COLO668 (cell line): ENCODE measurements around the gene GAGE12J.
"Not testable (repeated sequence)": the region's sequence is repeated elsewhere in the genome, so short reads cannot be mapped to it uniquely, and the experiment has no call there.

ENCODE experiments used
- DNase-seq: peaks from one replicate; lab custom pipeline; 2025; ENCODE audit not compliant: unreplicated experiment; lab: John Stamatoyannopoulos, UW

The GAGE12J gene

DNA sequence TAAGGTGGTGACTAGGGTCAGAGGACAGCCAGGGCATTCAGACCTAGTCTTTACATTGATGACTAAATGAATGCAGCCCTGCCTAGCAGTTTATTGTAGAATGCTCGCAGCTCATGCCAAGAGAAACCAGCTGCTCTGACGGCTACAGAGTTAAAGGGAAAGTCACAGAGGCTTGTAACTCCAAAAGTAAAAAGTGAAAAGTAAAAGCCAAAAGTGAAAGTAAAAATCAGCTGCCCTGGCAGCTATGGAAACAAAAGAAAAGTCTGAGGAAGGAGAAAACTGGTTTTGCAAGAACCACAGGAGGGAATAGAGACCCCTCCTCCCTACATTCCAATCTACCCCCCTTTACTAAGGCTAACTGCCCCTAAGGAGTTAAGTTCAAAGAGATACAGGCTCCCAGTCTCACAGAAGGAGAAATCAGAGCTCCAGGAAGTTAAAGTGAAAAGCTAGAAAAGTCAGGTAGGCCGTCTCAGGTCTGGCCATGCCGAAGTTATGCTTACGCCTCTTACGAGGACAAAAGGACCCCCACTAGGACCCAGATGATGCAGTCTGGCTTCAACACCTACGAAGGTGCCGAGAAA lies 12.3 kb upstream of the GAGE12J start:
- DNase-seq = no peak

GRCh38 chrX:49310371-49310770 lies 11.5 kb upstream of the GAGE12J start:
- no peak for DNase-seq

DNA sequence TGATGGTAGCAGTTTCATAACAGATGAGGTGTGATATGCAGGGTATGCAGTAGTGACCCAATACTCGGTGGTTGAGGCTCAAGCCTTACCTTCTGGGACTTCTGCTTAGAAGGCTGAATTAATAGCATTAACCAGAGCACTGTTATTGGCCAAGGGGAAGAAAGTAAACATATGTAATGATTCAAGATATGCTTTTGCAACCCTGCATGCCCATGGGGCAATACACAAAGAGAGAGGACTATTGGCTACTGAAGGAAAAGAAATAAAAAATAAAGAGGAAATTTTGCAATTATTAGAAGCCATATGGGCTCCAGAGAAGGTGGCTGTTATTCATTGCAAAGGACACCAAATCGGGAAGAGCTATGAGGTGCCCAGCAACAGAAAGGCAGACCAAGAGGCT lies 9.7 kb upstream of the GAGE12J start:
- no peak for DNase-seq

- DNase-seq = no peak
Measured at GRCh38 chrX:49316085-49316484, 5.8 kb upstream of the GAGE12J start.

GRCh38 chrX:49322266-49322665 lies 429 bp downstream of the GAGE12J start:
- DNase-seq = not testable (repeated sequence)

- DNase-seq = not testable (repeated sequence)
Measured at GRCh38 chrX:49323735-49324134, 1.9 kb downstream of the GAGE12J start.

DNA sequence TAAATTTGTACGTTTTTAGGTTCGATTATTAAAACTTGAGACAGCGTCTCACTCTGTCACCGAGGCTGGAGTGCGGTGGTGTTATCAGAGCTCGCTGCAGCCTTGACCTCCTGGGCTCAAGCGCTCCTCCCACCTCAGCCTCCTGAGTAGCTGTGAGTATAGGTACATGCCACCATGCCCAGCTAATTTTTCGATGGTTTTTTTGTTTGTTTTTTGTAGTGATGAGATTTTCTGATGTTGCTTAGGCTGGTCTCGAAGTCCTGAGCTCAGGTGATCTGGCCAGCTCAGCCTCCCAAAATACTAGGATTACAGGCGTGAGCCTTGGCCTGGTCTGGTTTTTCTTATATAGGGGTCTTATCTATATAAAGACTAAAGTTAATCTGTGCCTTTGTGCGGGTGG lies 8.6 kb downstream of the GAGE12J start:
- DNase-seq = not testable (repeated sequence)

DNA sequence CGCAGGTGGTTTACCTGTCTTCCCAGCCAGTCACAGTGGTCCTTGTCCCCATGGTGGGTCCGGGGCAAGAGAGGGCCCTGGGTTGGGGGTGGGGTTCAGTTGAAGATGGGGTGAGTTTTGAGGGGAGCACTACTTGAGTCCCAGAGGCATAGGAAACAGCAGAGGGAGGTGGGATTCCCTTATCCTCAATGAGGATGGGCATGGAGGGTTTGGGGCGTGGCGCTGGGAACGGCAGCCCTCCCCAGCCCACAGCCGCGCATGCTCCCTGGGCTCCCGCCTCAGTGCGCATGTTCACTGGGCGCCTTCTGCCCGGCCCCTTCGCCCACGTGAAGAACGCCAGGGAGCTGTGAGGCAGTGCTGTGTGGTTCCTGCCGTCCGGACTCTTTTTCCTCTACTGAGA lies 9.4 kb downstream of the GAGE12J start, which contains the start of gene GAGE13:
TSS of gene GAGE13 (plus strand) at position 301 of the 400 bp plus-strand sequence. CDS start 1,156 bp downstream, outside the sequence.
- DNase-seq = not testable (repeated sequence)

DNA sequence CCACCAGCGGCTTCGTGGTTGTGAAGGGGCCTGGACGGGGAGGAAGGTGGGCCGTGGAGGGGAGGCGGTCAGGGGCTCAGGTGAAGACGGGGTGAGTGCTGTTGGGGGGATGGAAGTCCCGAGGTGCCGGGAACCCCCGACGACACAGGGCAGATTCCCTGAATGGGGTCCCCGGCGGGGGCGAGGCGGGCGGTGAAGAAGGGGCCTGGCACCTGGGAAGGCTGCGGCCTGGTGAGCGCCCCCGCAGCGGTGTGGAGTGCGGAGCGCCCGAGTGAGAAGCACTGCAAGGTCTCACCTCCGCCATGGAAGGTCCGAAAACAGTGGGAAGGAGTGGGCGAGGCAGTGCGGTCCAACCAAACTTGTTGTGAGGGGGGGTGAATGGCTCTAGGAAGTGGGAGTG lies 10.0 kb downstream of the GAGE12J start:
- not testable (repeated sequence) for DNase-seq

DNA sequence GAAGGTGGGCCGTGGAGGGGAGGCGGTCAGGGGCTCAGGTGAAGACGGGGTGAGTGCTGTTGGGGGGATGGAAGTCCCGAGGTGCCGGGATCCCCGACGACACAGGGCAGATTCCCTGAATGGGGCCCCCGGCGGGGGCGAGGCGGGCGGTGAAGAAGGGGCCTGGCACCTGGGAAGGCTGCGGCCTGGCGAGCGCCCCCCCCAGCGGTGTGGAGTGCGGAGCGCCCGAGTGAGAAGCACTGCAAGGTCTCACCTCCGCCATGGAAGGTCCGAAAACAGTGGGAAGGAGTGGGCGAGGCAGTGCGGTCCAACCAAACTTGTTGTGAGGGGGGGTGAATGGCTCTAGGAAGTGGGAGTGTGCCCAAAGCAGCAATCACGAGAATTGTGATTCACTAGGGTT lies 19.6 kb downstream of the GAGE12J start:
- DNase-seq = not testable (repeated sequence)

- not testable (repeated sequence) for DNase-seq
Measured at GRCh38 chrX:49344496-49345175, 22.8 kb downstream of the GAGE12J start.

DNA sequence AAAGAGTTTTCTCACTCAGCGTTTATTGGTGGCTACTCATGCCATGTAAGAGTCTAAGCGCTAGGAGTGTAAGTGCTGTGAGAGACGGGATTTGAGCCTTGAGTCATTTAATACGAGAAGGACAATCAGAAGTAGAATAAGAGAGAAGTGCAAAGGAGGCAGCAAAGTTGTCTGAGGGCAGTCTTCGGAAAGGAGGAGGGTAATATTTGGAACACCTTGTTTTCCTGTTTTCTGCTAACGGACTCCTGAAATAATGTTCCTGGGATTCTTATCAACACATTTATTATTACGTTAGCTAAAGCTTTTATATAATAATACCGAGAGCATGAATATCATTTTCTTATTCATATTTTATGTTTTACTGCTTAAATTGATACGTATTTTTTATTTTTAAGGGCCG lies 23.6 kb downstream of the GAGE12J start:
- DNase-seq = not testable (repeated sequence)

DNA sequence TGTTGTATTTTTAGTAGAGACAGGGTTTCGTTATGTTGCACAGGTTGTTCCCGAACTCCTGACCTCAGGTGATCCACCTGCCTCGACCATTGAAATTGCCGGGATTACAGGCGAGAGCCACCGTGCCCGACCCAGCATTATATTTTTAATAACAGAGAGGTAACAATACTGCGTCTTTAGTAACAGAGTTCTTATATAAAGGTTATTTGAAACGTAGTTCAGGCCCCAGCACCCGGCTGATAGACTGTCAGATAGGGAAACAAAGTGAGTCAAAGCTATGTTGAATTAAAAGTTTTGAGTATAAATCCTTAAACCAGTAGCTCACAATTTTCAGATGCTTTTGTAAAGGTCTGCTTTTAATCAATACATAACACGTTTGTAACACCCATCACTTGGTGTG lies 24.3 kb downstream of the GAGE12J start:
- not testable (repeated sequence) for DNase-seq
